Colonic mucosa (tissue), 4 donors: ENCODE results near the gene OSBPL10. TPM values are rescaled to one million over a fixed set of nuclear protein-coding genes. Genes with fewer than 3 reads are reported as not detected.

ENCODE experiments used
- DNase-seq: peaks from one replicate; pipeline ENCODE4 v3.0.0-alpha.2; 2020
- H3K27ac ChIP-seq: fragments of 200-600 bp; one replicate; pipeline ENCODE4 v1.8.0; 2021
- H3K27me3 ChIP-seq: fragments of 200-600 bp; one replicate; pipeline ENCODE4 v1.8.0; 2021
- H3K36me3 ChIP-seq: fragments of 200-600 bp; one replicate; pipeline ENCODE4 v1.8.0; 2021
- H3K4me1 ChIP-seq: fragments of 200-600 bp; one replicate; pipeline ENCODE4 v1.8.0; 2021; ENCODE audit warnings: mild to moderate bottlenecking
- H3K4me3 ChIP-seq: fragments of 200-600 bp; one replicate; pipeline ENCODE4 v1.8.0; 2021
- H3K9ac ChIP-seq, 2 donors: one replicate each; pipeline ENCODE4 v1.7.0; 2013; ENCODE audit warnings: control low read depth in 2 of 2, low read depth in 2 of 2, low read length in 2 of 2
- H3K9me3 ChIP-seq: fragments of 200-600 bp; one replicate; pipeline ENCODE4 v1.8.0; 2021
- intact Hi-C: fragments of 100-400 bp; cut with DNase I; formaldehyde crosslinking; loops from one replicate; pipeline ENCODE4 v1.14.1; 2022
- total RNA-seq, 2 donors: library from RNA; stranded (reverse); fragmentation: NEBNext Ultra II Directional in 1 of 2; extraction: Animal tissue kit (Norgen Biotek cat#: 25700) in 1 of 2; gene quantifications; one replicate each; pipeline ENCODE4 v1.2.1, GENCODE V29; 2021
- TF ChIP-seq, protein P1 (sequence below): fragments of 200-600 bp; IDR thresholded peaks from one replicate; pipeline ENCODE4 v1.8.0; 2022; ENCODE audit warnings: antibody characterized with exemption, mild to moderate bottlenecking
- donor health status: healthy.
- donor health status: DM: no; HTN: no; CAD: no.
- donor health status: DM: no; HTN: no; CAD: no.

Gene OSBPL10
- total RNA-seq, 2 donors from 2014 or later, result 20.0 to 34.4 TPM

- Histone ChIP-seq H3K27me3 (no peaks in the 10 kb centered on the region), H3K9me3 (no peaks in the 10 kb centered on the region), H3K4me3 (no peak overlapping the region), H3K9ac (no peak overlapping the region), H3K4me1 (no peaks in the 10 kb centered on the region), H3K36me3 (no peaks in the 10 kb centered on the region), H3K27ac (no peak overlapping the region)
- no peak for DNase-seq
- TF ChIP-seq, protein P1, sequence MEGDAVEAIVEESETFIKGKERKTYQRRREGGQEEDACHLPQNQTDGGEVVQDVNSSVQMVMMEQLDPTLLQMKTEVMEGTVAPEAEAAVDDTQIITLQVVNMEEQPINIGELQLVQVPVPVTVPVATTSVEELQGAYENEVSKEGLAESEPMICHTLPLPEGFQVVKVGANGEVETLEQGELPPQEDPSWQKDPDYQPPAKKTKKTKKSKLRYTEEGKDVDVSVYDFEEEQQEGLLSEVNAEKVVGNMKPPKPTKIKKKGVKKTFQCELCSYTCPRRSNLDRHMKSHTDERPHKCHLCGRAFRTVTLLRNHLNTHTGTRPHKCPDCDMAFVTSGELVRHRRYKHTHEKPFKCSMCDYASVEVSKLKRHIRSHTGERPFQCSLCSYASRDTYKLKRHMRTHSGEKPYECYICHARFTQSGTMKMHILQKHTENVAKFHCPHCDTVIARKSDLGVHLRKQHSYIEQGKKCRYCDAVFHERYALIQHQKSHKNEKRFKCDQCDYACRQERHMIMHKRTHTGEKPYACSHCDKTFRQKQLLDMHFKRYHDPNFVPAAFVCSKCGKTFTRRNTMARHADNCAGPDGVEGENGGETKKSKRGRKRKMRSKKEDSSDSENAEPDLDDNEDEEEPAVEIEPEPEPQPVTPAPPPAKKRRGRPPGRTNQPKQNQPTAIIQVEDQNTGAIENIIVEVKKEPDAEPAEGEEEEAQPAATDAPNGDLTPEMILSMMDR, result no peak
- intact Hi-C loops, result no loop called here
Observed at GRCh38 chr3:31744913-31745312, 236.1 kb downstream of the OSBPL10 start.

DNA sequence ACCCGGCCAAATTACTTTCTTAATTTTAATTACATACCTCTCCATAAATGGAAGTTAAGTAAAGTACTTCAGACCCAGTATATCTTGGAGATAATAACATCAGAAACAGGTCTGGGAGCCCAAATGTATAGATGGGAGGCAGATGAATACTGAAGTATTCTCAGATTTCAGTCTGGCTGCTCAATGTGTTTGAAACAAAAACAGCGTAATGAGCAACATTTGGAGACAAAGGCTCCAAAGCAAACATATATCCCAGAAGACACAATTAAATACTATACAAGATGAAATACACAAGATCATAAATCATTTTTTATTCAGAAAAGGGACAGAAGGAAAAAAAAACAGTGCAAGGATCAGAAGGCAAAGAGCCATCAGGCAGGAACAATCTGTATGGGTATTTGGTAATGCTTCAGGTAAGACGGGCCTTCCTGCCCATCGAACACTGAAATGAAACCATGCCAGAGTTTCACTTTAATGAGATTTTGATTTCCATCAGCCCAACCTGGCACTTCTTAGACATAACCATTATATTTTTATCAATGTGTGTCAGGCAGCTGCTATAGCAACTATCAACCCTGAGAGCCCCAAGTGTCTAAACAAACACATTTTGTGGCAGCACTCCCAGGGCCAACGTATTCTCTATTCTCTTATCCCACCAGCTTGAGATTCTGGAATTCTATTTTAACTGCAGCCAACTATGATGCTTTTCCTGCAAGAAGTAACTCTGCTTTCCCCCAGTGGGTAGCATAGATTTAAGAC, 237.6 kb downstream of the OSBPL10 start:
- TF ChIP-seq, protein P1, result no peak
- no peaks in the 10 kb centered on the region for H3K9me3 ChIP-seq
- intact Hi-C loops, result no loop called here
- no peak overlapping the region for H3K27ac ChIP-seq
- no peak overlapping the region for H3K4me3 ChIP-seq
- no peak overlapping the region for H3K9ac ChIP-seq
- DNase-seq, result no peak
- no peaks in the 10 kb centered on the region for H3K36me3 ChIP-seq
- H3K27me3 ChIP-seq, result no peaks in the 10 kb centered on the region
- H3K4me1 ChIP-seq, result no peaks in the 10 kb centered on the region

DNA sequence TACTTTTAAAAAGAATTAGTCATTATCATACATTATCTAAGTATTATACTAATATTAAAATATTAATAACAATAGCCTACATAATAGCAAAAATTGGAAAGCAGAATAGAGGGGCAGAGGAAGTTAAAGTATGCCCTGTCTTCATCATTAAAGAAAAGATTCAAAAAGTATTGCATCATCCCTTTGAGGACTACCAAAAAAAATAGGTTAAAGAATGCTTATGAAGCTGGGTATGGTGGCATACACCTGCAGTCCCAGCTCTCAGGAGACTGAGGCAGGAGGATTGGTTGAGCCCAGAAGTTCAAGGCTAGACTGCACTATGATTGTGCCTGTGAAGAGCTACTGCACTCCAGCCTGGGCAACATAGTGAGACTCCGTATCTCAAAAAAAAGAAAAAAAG, 240.7 kb downstream of the OSBPL10 start:
- no peaks in the 10 kb centered on the region for H3K9me3 ChIP-seq
- no peak for DNase-seq
- TF ChIP-seq, protein P1, result no peak
- no peaks in the 10 kb centered on the region for H3K36me3 ChIP-seq
- no peaks in the 10 kb centered on the region for H3K27me3 ChIP-seq
- H3K4me1 ChIP-seq, result no peaks in the 10 kb centered on the region
- no peak overlapping the region for H3K9ac ChIP-seq
- H3K27ac ChIP-seq, result no peak overlapping the region
- H3K4me3 ChIP-seq, result no peak overlapping the region
- intact Hi-C loops, result no loop called here

DNA sequence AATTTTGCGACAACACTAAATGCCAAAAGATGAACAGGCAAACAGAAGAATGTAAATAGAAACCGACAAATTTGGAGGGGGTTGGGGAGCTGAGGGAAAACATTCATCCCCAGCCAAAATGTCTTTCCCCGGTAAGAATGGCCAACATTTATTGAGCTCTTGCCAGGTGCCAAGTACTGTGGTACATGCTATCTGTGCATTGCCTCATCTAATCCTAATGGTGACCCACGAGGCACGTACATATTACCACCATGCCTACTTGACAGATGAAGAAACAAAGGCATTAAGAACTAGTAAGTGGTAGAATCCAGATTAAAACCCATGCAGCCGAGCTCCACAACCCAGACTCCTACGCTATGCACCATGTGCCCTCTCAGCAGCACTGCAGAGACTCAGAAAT, 242.7 kb downstream of the OSBPL10 start:
- Histone ChIP-seq H3K27me3 (no peaks in the 10 kb centered on the region), H3K27ac (no peak overlapping the region), H3K4me1 (no peaks in the 10 kb centered on the region), H3K9ac (no peak overlapping the region), H3K4me3 (no peak overlapping the region), H3K9me3 (no peaks in the 10 kb centered on the region), H3K36me3 (no peaks in the 10 kb centered on the region)
- intact Hi-C loops, result no loop called here
- TF ChIP-seq, protein P1, result no peak
- no peak for DNase-seq

DNA sequence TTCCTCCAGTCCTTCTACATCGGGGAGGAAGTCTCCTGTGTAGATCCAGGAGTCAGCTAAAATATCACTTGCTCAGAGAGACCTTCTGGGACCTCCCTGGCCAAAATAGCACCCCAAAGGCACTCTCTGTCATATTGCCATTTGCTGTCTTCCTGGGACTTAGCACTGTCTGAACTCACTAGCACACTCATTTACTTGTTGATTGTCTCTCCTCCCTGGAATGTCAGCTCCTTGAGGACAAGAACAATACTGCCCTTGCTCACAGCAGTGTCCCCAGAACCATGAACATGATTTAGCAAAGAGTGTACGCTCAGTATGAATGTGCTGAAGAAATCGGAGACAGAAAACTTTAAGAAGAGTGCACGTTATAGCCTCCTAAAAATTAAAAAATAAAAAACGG, 245.4 kb downstream of the OSBPL10 start:
- DNase-seq, result no peak
- no peaks in the 10 kb centered on the region for H3K27me3 ChIP-seq
- H3K36me3 ChIP-seq, result no peaks in the 10 kb centered on the region
- H3K27ac ChIP-seq, result no peak overlapping the region
- H3K9me3 ChIP-seq, result no peaks in the 10 kb centered on the region
- H3K4me1 ChIP-seq, result no peaks in the 10 kb centered on the region
- H3K4me3 ChIP-seq, result no peak overlapping the region
- TF ChIP-seq, protein P1, result no peak
- intact Hi-C loops, result no loop called here
- no peak overlapping the region for H3K9ac ChIP-seq
